ENCODE data around the gene CNGA3.

Gene CNGA3

DNA sequence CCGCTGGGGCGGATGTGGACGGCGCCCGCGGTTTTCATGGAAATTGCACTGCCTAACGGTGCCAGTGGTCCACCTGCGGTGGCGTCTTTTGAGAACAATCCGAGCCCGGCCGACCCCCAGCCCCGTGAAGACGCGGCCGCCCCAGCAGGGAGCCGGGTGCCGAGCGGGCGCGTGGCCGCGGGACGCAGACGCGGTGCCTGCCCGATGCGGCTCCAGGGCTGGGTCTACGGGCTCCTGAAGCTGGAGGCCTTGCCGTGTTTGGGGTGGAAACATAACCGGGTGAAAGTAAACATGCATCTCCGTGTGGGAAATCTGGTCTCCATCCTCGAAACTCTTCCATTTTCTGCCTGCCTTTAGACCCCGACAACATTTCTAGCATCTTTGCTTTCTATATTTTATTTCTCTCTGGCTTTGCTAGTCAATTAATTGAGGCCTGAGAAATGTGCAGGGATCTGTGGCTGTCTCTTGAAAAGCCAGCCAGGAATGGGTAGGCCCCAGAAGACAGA lies 99.0 kb downstream of the CNGA3 start:
- no peak for DNase-seq

GRCh38 chr2:98445683-98446581 lies 99.7 kb downstream of the CNGA3 start:
- DNase-seq = peak; percentile 14 to 48

DNA sequence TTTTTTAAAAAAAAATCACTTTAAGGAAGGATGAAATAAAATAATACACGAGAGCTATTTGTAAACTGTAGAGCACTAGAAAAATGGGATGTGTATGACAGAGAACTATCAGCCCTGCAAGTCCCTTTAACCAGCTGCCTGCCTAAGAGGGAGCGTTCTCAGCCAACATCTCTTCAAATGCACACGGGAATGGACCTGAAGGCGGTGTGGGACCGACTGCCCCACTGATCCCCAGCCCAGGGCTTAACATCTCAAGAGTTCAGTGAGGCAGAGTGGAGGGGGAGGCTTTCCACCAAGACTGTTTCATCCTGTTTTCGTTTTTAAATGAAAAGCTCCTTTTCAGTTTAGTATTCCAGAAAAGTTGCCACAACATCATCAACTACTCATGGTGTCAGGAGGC lies 100.6 kb downstream of the CNGA3 start:
- DNase-seq = no peak
